Right lobe of liver (tissue), 4 donors: ENCODE data around the gene KLHDC10.

Experiments
- POLR2A ChIP-seq: fragments of 450-650 bp; IDR thresholded peaks from one replicate; pipeline ENCODE4 v1.6.1; 2017; ENCODE audit warnings: antibody characterized with exemption, mild to moderate bottlenecking
- TF ChIP-seq, protein P1 (sequence below), 4 donors: fragments of 200-600 bp in 3 of 4; fragments of 450-650 bp in 1 of 4; IDR thresholded peaks; one replicate each; pipeline versions ENCODE4 v1.5.1 to v1.8.0; 2016 to 2022; ENCODE audit warnings: antibody characterized with exemption in 4 of 4, mild to moderate bottlenecking in 2 of 4
- donor health status: DM: no; HTN: no; CAD: no.
- donor health status: DM: no; HTN: no; CAD: no.
- donor health status: DM: no; HTN: yes; CAD: no.

DNA sequence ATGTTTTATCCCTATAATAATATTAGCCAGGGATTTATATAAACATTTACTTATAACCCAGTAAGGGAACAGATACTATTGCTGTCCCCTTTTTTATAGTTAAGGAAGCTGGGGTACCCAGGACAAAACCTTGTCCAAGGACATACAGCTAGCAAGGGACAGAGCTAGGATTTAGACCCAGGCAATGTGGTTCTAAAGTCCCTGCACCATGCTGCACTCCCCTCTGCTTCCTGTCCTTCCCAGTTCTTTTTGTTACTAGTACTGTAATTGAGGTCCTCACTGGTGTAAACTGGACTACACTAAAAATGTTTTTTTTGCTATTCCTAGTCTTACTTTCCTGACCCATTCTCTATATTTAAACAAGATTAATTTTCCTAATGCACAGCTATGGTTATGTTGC lies 16.6 kb downstream of the KLHDC10 start:
- no peak for TF ChIP-seq POLR2A
- TF ChIP-seq, protein P1, sequence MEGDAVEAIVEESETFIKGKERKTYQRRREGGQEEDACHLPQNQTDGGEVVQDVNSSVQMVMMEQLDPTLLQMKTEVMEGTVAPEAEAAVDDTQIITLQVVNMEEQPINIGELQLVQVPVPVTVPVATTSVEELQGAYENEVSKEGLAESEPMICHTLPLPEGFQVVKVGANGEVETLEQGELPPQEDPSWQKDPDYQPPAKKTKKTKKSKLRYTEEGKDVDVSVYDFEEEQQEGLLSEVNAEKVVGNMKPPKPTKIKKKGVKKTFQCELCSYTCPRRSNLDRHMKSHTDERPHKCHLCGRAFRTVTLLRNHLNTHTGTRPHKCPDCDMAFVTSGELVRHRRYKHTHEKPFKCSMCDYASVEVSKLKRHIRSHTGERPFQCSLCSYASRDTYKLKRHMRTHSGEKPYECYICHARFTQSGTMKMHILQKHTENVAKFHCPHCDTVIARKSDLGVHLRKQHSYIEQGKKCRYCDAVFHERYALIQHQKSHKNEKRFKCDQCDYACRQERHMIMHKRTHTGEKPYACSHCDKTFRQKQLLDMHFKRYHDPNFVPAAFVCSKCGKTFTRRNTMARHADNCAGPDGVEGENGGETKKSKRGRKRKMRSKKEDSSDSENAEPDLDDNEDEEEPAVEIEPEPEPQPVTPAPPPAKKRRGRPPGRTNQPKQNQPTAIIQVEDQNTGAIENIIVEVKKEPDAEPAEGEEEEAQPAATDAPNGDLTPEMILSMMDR (IDR thresholded peaks at IDR 0.05): no peak
